Mucosa of descending colon (tissue), 3 donors: Measurements from ENCODE around the gene TUBA1C. TPM values are rescaled to one million over a fixed set of nuclear protein-coding genes. Genes with fewer than 3 reads are reported as not detected.
"Not testable (repeated sequence)": the region's sequence is repeated elsewhere in the genome, so short reads cannot be mapped to it uniquely, and the experiment has no call there.

ENCODE experiments used
- ATAC-seq: fragments of 200-7000 bp; cut with Tn5 transposase; one replicate; pipeline ENCODE4 v1.9.1; 2020; ENCODE audit warnings: mild to moderate bottlenecking, moderate library complexity
- DNase-seq, 3 donors: peaks; one replicate each; pipeline ENCODE4 v3.0.0-alpha.2; 2020
- H3K36me3 ChIP-seq: fragments of 200-600 bp; one replicate; pipeline ENCODE4 v1.8.0; 2021; ENCODE audit warnings: low read depth, mild to moderate bottlenecking
- H3K4me1 ChIP-seq: fragments of 200-600 bp; one replicate; pipeline ENCODE4 v1.8.0; 2021; ENCODE audit warnings: low read depth, mild to moderate bottlenecking
- H3K4me3 ChIP-seq: fragments of 200-600 bp; one replicate; pipeline ENCODE4 v1.8.0; 2021; ENCODE audit warnings: mild to moderate bottlenecking
- H3K9me3 ChIP-seq: fragments of 200-600 bp; one replicate; pipeline ENCODE4 v1.8.0; 2021; ENCODE audit warnings: mild to moderate bottlenecking
- CTCF ChIP-seq: fragments of 200-600 bp; IDR thresholded peaks from one replicate; pipeline ENCODE4 v1.8.0; 2022; ENCODE audit warnings: antibody characterized with exemption, mild to moderate bottlenecking
- intact Hi-C, 2 donors: fragments of 100-400 bp; cut with DNase I in 1 of 2; cut with micrococcal nuclease in 1 of 2; formaldehyde crosslinking; loops; one replicate each; pipeline versions ENCODE4 v1.11.0 to v1.11.1; 2022; cut with DNase I, micrococcal nuclease
- total RNA-seq, 3 donors: library from RNA; stranded (reverse); fragmentation: NEBNext Ultra II Directional in 2 of 3; extraction: Animal tissue kit (Norgen Biotek cat#: 25700) in 2 of 3; gene quantifications; one replicate each; pipeline versions ENCODE4 v1.2.1 to v1.2.4, GENCODE V29; 2021 to 2023
- donor health status: DM: no; HTN: no; CAD: no; lungs with moderate emphysema.
- donor health status: DM: no; HTN: no; CAD: no.
- donor health status: DM: no; HTN: yes; CAD: no.

TUBA1C gene
- total RNA-seq, 3 donors from 2014 or later = 128 to 260 (median 236) TPM

- intact Hi-C loops = no loop called here
- ATAC-seq (peak; percentile 72), DNase-seq (no peak)
- Histone ChIP-seq H3K4me3 (peak overlapping the region; percentile 74), H3K36me3 (no peaks in the 10 kb centered on the region), H3K4me1 (peaks cover 29% of the 10 kb centered on the region), H3K9me3 (no peaks in the 10 kb centered on the region)
- no peak for TF ChIP-seq CTCF
These were observed 413 bp upstream of the TUBA1C start for GRCh38 chr12:49264466-49264872.

GRCh38 chr12:49269191-49269590 is 4.3 kb downstream of the TUBA1C start:
- H3K36me3 ChIP-seq, intact Hi-C loops, H3K4me3 ChIP-seq, ATAC-seq, DNase-seq, H3K9me3 ChIP-seq: not testable (repeated sequence)
- peaks cover 25% of the 10 kb centered on the region for H3K4me1 ChIP-seq

- intact Hi-C loops = no loop called here
- no peak for ATAC-seq
- Histone ChIP-seq H3K9me3 (no peaks in the 10 kb centered on the region), H3K4me1 (peaks cover 4% of the 10 kb centered on the region), H3K4me3 (no peak overlapping the region), H3K36me3 (no peaks in the 10 kb centered on the region)
- DNase-seq = no peak
- no peak for TF ChIP-seq CTCF
These were observed 8.2 kb downstream of the TUBA1C start for GRCh38 chr12:49272790-49273725.

- Histone ChIP-seq H3K9me3 (no peaks in the 10 kb centered on the region), H3K36me3 (no peaks in the 10 kb centered on the region), H3K4me1 (no peaks in the 10 kb centered on the region), H3K4me3 (no peak overlapping the region)
- intact Hi-C loops = no loop called here
- no peak for ATAC-seq
- no peak for DNase-seq
- no peak for TF ChIP-seq CTCF
These were observed 9.0 kb downstream of the TUBA1C start for GRCh38 chr12:49273726-49274395.

- no peaks in the 10 kb centered on the region for H3K4me1 ChIP-seq
- no peak for ATAC-seq
- intact Hi-C loops = no loop called here
These were observed 9.7 kb downstream of the TUBA1C start for GRCh38 chr12:49274396-49275069.

More at GRCh38 chr12:49274396-49275069, 9.7 kb downstream of the TUBA1C start:
- Histone ChIP-seq H3K4me3 (no peak overlapping the region), H3K36me3 (no peaks in the 10 kb centered on the region), H3K9me3 (no peaks in the 10 kb centered on the region)
- no peak for TF ChIP-seq CTCF
- no peak for DNase-seq
